ENCODE results near the gene INS. TPM values are rescaled to one million over a fixed set of nuclear protein-coding genes. Genes with fewer than 3 reads are reported as not detected.

INS gene
- total RNA-seq, 1 experiment from 2014 or later, result not detected

DNA sequence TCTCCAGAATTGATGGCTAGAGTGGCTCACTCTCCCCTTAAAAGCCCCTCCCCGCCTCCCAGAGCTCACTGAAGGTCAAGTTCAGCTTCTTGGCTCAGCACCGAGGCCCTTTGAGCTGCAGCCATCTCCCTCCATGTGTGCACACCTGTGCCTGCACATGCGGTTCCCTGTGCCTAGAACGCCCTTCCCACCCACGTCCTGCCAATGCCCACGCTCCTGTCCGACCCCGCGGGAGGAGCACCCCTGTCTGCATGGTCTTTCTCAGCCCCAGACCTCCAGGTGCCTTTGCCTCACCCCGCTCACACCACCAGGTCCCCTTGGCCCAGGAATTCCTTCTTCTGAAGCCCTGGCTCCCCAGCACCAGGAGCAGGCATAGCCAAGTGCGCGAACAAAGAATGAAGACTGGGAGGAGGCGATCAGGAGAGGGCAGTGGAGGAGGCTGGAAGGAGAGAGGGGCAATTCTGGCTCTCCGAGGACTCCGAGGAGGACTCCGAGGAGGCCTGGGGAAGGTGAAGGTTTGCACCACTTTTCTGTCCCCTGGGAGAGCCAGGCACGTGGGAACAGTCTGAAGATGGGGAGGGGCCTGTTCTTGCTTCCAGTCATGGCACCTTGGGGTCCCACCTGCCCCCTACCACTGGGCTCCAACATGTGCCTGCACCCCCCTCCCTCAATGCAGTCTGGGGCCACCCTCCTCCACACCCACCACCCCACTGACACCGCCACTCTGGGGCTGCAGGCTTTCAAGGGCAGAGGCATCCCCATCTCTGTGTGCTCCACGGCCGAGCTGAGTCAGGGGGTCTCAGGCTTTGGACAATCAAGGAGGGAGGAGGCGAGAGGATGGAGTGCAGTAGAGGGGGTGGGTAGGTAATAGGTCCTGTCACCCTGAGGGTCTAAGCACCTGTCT, 39.5 kb downstream of the INS start:
- POLR2A ChIA-PET (ENCODE audit: low non-redundant PET), result no interaction called here
- TF ChIP-seq CTCF (conservative IDR thresholded peaks at IDR 0.05; ENCODE audit: low read depth, low read length), result no peak
- TF ChIP-seq EZH2 (IDR thresholded peaks at IDR 0.05; ENCODE audit: borderline replicate concordance, low read depth, low read length, poor library complexity, severe bottlenecking), result no peak

DNA sequence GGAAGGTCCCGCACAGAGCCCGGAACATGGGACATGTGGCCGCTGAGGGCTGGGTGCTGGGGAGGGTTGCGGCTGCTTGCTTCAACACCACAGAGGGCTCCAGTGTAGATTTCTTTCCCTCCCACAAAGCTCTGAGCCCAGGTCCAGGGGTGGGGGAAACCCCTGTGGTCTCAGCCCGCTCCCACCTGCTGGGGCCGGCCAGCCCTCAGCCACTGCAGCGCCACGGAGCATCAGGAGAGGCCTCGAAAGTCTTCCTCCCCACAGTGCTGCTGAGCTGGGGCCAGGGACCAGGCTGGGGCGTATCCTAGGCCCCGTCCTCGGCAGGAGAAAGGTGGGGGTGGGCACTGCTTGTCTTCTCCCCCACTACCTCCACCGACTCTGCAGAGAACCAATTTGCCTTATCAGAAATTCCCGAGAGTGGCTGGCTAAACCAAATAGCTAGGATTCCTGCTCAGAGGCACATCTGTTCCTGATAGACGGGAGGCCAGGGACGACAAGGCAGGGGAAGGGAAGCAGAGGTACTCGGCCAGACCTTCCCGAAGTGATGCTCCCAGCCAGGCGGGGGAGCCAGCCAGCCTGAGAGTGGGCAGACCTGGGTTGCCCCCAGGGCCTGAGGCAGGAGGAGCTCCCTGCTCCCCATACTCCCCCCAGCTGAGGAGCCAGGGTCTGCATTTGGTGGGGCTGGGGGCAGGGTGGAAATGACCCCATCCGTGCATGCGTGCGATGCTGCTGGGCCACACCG, 40.5 kb downstream of the INS start:
- Histone ChIP-seq H3K9me3 (ENCODE audit: low read depth, low read length, poor library complexity, severe bottlenecking) (no peaks in the 10 kb centered on the region), H3K4me3 (ENCODE audit: low read depth, low read length, poor library complexity, severe bottlenecking) (no peak overlapping the region), H3K27ac (ENCODE audit: low read depth, low read length, poor library complexity, severe bottlenecking) (no peak overlapping the region), H3K27me3 (replicated peaks; ENCODE audit: insufficient read depth, low read depth, low read length, poor library complexity) (no peaks in the 10 kb centered on the region), H3K36me3 (ENCODE audit: insufficient read depth, low read length, poor library complexity, severe bottlenecking) (no peaks in the 10 kb centered on the region), H3K4me1 (ENCODE audit: insufficient read depth, low read length, poor library complexity, severe bottlenecking) (no peaks in the 10 kb centered on the region)
- DNase-seq (ENCODE audit: low spot score), result no peak
- ChIA-PET CTCF (no interaction called here), POLR2A (ENCODE audit: low non-redundant PET) (no interaction called here)
- TF ChIP-seq EZH2 (IDR thresholded peaks at IDR 0.05; ENCODE audit: borderline replicate concordance, low read depth, low read length, poor library complexity, severe bottlenecking), result no peak
- intact Hi-C loops (cut with micrococcal nuclease; ENCODE audit: unreplicated experiment), result no loop called here
- BruUV-seq (replicated peaks), result no TSS peak

More for the DNA sequence above, 39.5 kb downstream of the INS start:
- BruUV-seq (replicated peaks), result no TSS peak
- Histone ChIP-seq H3K4me3 (ENCODE audit: low read depth, low read length, poor library complexity, severe bottlenecking) (no peak overlapping the region), H3K9me3 (ENCODE audit: low read depth, low read length, poor library complexity, severe bottlenecking) (no peaks in the 10 kb centered on the region), H3K27ac (ENCODE audit: low read depth, low read length, poor library complexity, severe bottlenecking) (no peak overlapping the region), H3K4me1 (ENCODE audit: insufficient read depth, low read length, poor library complexity, severe bottlenecking) (no peaks in the 10 kb centered on the region), H3K27me3 (replicated peaks; ENCODE audit: insufficient read depth, low read depth, low read length, poor library complexity) (no peaks in the 10 kb centered on the region), H3K36me3 (ENCODE audit: insufficient read depth, low read length, poor library complexity, severe bottlenecking) (no peaks in the 10 kb centered on the region)
- intact Hi-C loops (cut with micrococcal nuclease; ENCODE audit: unreplicated experiment), result no loop called here
- DNase-seq (ENCODE audit: low spot score), result no peak
- CTCF ChIA-PET, result no interaction called here

DNA sequence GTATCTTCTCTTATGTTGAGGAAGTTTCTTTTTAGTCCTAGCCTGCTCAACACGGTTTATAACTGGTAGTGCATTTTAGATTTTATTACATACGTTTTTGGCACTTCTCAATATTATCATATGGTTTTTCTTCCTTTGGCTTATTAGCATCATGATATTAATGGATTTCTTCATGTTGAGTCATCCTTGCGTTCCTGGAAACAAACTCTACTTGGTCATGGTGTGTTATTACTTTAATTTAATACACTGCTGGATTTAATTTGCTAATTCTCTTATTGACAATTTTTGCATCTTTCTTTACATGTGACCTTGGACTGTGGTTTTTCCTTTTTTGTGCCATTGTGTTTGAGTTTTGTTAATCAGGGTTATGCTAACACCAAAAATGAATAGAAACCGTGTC, 42.3 kb downstream of the INS start:
- H3K9me3 ChIP-seq (ENCODE audit: low read depth, low read length, poor library complexity, severe bottlenecking), result no peaks in the 10 kb centered on the region
- no peaks in the 10 kb centered on the region for H3K36me3 ChIP-seq (ENCODE audit: insufficient read depth, low read length, poor library complexity, severe bottlenecking)
- TF ChIP-seq EZH2 (IDR thresholded peaks at IDR 0.05; ENCODE audit: borderline replicate concordance, low read depth, low read length, poor library complexity, severe bottlenecking), result no peak
- no peak for TF ChIP-seq CTCF (conservative IDR thresholded peaks at IDR 0.05; ENCODE audit: low read depth, low read length)
- CTCF ChIA-PET, result no interaction called here
- POLR2A ChIA-PET (ENCODE audit: low non-redundant PET), result no interaction called here
- H3K4me1 ChIP-seq (ENCODE audit: insufficient read depth, low read length, poor library complexity, severe bottlenecking), result no peaks in the 10 kb centered on the region
- H3K4me3 ChIP-seq (ENCODE audit: low read depth, low read length, poor library complexity, severe bottlenecking), result no peak overlapping the region
- BruUV-seq (replicated peaks), result no TSS peak
- DNase-seq (ENCODE audit: low spot score), result no peak
- no peaks in the 10 kb centered on the region for H3K27me3 ChIP-seq (replicated peaks; ENCODE audit: insufficient read depth, low read depth, low read length, poor library complexity)
- intact Hi-C loops (cut with micrococcal nuclease; ENCODE audit: unreplicated experiment), result no loop called here
- H3K27ac ChIP-seq (ENCODE audit: low read depth, low read length, poor library complexity, severe bottlenecking), result no peak overlapping the region
